K562 (cell line): Measurements from ENCODE around the gene AKR1A1. TPM values are rescaled to one million over a fixed set of nuclear protein-coding genes. Genes with fewer than 3 reads are reported as not detected.

ENCODE experiments used
- BCOR ChIP-seq: fragments of 450-650 bp; IDR thresholded peaks from 2 replicates; pipeline ENCODE4 v1.6.1; 2016
- CBFA2T2 ChIP-seq: fragments of 450-650 bp; conservative IDR thresholded peaks from 2 replicates; pipeline ENCODE4 v1.6.1; 2017; ENCODE audit warnings: mild to moderate bottlenecking
- CBX1 ChIP-seq: sonication (generic); IDR thresholded peaks from 2 replicates; pipeline ENCODE4 v1.6.1; 2016; ENCODE audit warnings: antibody characterized with exemption, low read depth, mild to moderate bottlenecking
- CBX2 ChIP-seq: fragments of 200-600 bp; sonication (generic); IDR thresholded peaks from one replicate; pipeline ENCODE4 v1.6.1; 2012; ENCODE audit warnings: mild to moderate bottlenecking, low read length, inconsistent platforms; ENCODE audit not compliant: insufficient read depth, poor library complexity, severe bottlenecking
- EHMT2 ChIP-seq: fragments of 450-650 bp; IDR thresholded peaks from 2 replicates; pipeline ENCODE4 v1.6.1; 2018; ENCODE audit warnings: antibody characterized with exemption
- FOXK2 ChIP-seq, 2 experiments: fragments of 450-650 bp; IDR thresholded peaks in 1 of 2; conservative IDR thresholded peaks in 1 of 2; 2 replicates each; pipeline ENCODE4 v1.6.1; 2016; ENCODE audit warnings: low read depth in 2 of 2, mild to moderate bottlenecking in 1 of 2
- FOXP1 ChIP-seq: sonication (generic); formaldehyde crosslinking; IDR thresholded peaks from 2 replicates; pipeline ENCODE4 v1.8.0; 2022; ENCODE audit warnings: mild to moderate bottlenecking, missing genetic modification reagents
- KLF16 ChIP-seq: IDR thresholded peaks from 2 replicates; pipeline ENCODE4 v1.6.1; 2016; ENCODE audit warnings: antibody characterized with exemption
- MED1 ChIP-seq: sonication (generic); formaldehyde crosslinking; IDR thresholded peaks from 2 replicates; pipeline ENCODE4 v1.8.1; 2023; ENCODE audit warnings: missing genetic modification reagents, borderline replicate concordance
- MEF2D ChIP-seq: conservative IDR thresholded peaks from 2 replicates; pipeline ENCODE4 v1.6.1; 2016; ENCODE audit warnings: low read depth, missing genetic modification characterization, missing compliant biosample characterization
- NRF1 ChIP-seq, 2 experiments: fragments of 450-650 bp; IDR thresholded peaks in 1 of 2; conservative IDR thresholded peaks in 1 of 2; 2 replicates each; pipeline ENCODE4 v1.6.1; 2014; ENCODE audit warnings: mild to moderate bottlenecking in 2 of 2
- POLR3G ChIP-seq: IDR thresholded peaks from 2 replicates; pipeline ENCODE4 v1.6.1; 2011; ENCODE audit not compliant: insufficient read length, insufficient replicate concordance; ENCODE audit errors: extremely low read depth
- RBM15 ChIP-seq: fragments of 200-400 bp; formaldehyde crosslinking; IDR thresholded peaks from 2 replicates; pipeline ENCODE4 v1.6.1; 2018; ENCODE audit warnings: mild to moderate bottlenecking, low read length, moderate library complexity; ENCODE audit not compliant: insufficient read depth
- SMC3 ChIP-seq: conservative IDR thresholded peaks from 2 replicates; pipeline ENCODE4 v1.6.1; 2011; ENCODE audit warnings: low read depth, low read length, improper control_type of control experiment; ENCODE audit not compliant: insufficient read depth
- ZNF274 ChIP-seq: IDR thresholded peaks from 2 replicates; pipeline ENCODE4 v1.6.1; 2011; ENCODE audit warnings: low read depth, mild to moderate bottlenecking, low read length, moderate library complexity, borderline replicate concordance
- ZNF445 ChIP-seq: fragments of 250-450 bp; sonication (Bioruptor Pico); IDR thresholded peaks from 2 replicates; pipeline ENCODE4 v1.4.0; 2020; ENCODE audit warnings: low read depth, mild to moderate bottlenecking, moderate library complexity
- ZNF584 ChIP-seq: fragments of 200-800 bp; sonication (Bioruptor generic); IDR thresholded peaks from 2 replicates; pipeline ENCODE4 v1.6.1; 2016; ENCODE audit warnings: low read depth, mild to moderate bottlenecking, missing genetic modification characterization, missing compliant biosample characterization
- ZNF589 ChIP-seq: fragments of 200-800 bp; sonication (Bioruptor generic); IDR thresholded peaks from 2 replicates; pipeline ENCODE4 v1.6.1; 2016; ENCODE audit warnings: low read depth, missing genetic modification characterization, missing compliant biosample characterization
- polyA plus RNA-seq, 8 experiments: library from polyadenylated mRNA; depleted of rRNA in 4 of 8; stranded (reverse) in 5 of 8; unstranded in 3 of 8; fragments of >200 nt; fragmentation: Nextera tagmentation in 2 of 8; fragmentation: Illumina TruSeq in 1 of 8; extraction: Ambion mirVana in 2 of 8; extraction: Trizol in 1 of 8; gene quantifications; 2 replicates each; pipeline versions ENCODE4 v1.2.1 to v1.2.3, GENCODE V29; 2011 to 2014; ENCODE audit warnings: inconsistent platforms in 1 of 8, missing spikeins in 1 of 8
- total RNA-seq, 7 experiments: library from RNA; depleted of rRNA in 6 of 7; stranded (reverse); fragments of >200 nt in 6 of 7; fragmentation: Illumina TruSeq in 2 of 7; extraction: Trizol in 2 of 7; gene quantifications; 2 replicates each; pipeline versions ENCODE4 v1.2.1 to v1.2.3, GENCODE V29; 2011 to 2021; ENCODE audit warnings: low replicate concordance in 1 of 7
- TF ChIP-seq, protein P1 (sequence below): sonication (generic); formaldehyde crosslinking; IDR thresholded peaks from 2 replicates; pipeline ENCODE4 v1.8.1; 2023; ENCODE audit warnings: mild to moderate bottlenecking, missing genetic modification reagents
- TF ChIP-seq, protein P2 (sequence below): fragments of 250-450 bp; sonication (Bioruptor Pico); IDR thresholded peaks from 2 replicates; pipeline ENCODE4 v1.5.0; 2021
- TF ChIP-seq, protein P3 (sequence below): fragments of 150-350 bp; conservative IDR thresholded peaks from 2 replicates; pipeline ENCODE4 v1.6.1; 2014; ENCODE audit warnings: low read length

Gene AKR1A1
- total and polyA plus RNA-seq, 9 of the 15 experiments (the other 6 are each of a cell fraction or from before 2014, with no cell fraction given), result 68.6 to 211 (median 132) TPM

DNA sequence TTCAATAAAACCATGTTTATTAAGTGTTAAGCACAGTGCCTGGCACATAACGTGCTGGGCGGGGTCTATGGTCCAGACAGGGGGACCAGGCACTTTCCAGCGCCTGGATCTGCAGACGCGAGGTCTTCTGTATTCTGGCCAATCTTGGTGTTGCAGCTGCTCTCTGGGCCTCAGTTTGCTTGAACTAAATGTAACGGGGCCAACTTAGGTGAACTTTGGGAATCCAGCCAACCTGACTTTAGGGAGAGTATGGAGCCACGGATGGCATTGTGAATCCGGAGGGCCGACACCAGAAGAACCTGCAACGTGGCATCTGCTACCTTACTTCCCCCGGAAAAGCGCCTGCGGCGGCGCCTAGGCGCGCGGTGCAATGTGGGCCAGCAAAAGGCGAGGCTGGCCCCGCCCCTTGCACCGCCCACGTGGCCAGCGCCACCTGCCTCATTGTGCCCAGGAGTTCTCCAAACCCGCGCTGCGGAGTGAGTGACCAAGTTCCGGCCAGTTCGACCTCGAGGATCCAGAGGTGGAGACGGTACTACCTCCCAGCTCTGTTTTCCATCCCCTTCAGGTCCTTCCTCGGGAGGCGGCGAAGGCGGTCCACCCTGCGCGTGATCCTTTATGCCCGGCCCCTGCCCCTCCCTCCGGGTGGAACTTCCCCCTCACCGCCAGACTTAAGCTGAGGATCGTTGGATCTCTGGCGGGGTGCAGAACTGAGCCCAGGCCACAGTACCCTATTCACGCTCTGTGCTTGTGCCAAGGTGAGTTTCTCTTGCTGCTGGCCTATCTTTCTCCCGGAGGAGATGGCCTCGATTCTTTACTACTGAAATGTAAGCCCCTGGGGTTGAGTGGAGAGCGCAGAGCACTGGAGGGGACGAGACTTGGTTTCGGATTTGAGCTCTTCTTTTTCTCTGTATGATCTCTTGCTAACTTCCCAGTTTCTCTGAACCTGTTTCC is at the start of gene AKR1A1 (continued):
- TF ChIP-seq ZNF589 (CRISPR knock-in tag), result peak; percentile 90; the same call in 1 of the 2 replicates
- no peak for TF ChIP-seq ZNF584 (CRISPR knock-in tag)
- TF ChIP-seq, protein P1, sequence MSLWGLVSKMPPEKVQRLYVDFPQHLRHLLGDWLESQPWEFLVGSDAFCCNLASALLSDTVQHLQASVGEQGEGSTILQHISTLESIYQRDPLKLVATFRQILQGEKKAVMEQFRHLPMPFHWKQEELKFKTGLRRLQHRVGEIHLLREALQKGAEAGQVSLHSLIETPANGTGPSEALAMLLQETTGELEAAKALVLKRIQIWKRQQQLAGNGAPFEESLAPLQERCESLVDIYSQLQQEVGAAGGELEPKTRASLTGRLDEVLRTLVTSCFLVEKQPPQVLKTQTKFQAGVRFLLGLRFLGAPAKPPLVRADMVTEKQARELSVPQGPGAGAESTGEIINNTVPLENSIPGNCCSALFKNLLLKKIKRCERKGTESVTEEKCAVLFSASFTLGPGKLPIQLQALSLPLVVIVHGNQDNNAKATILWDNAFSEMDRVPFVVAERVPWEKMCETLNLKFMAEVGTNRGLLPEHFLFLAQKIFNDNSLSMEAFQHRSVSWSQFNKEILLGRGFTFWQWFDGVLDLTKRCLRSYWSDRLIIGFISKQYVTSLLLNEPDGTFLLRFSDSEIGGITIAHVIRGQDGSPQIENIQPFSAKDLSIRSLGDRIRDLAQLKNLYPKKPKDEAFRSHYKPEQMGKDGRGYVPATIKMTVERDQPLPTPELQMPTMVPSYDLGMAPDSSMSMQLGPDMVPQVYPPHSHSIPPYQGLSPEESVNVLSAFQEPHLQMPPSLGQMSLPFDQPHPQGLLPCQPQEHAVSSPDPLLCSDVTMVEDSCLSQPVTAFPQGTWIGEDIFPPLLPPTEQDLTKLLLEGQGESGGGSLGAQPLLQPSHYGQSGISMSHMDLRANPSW (CRISPR knock-in tag), result no peak
- TF ChIP-seq ZNF274, result no peak
- TF ChIP-seq NRF1 (conservative IDR thresholded peaks at IDR 0.05 in 1 of 2, IDR thresholded peaks at IDR 0.05 in 1 of 2), result peak; percentile 86 to 88
- peak; percentile 83 for TF ChIP-seq MEF2D
- no peak for TF ChIP-seq SMC3
- TF ChIP-seq RBM15, result no peak
- TF ChIP-seq CBX1, result peak; percentile 68; the same call in 1 of the 2 replicates
- 0 out of 2 replicates have a peak, but pooled peaks have one; percentile 25 for TF ChIP-seq BCOR
- TF ChIP-seq, protein P2, sequence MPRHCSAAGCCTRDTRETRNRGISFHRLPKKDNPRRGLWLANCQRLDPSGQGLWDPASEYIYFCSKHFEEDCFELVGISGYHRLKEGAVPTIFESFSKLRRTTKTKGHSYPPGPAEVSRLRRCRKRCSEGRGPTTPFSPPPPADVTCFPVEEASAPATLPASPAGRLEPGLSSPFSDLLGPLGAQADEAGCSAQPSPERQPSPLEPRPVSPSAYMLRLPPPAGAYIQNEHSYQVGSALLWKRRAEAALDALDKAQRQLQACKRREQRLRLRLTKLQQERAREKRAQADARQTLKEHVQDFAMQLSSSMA, result peak; percentile 52; the same call in 1 of the 2 replicates
- TF ChIP-seq CBX2, result no peak
- TF ChIP-seq EHMT2, result 0 out of 2 replicates have a peak, but pooled peaks have one; percentile 13
- peak; percentile 88; the same call in 1 of the 2 replicates for TF ChIP-seq FOXP1
- no peak for TF ChIP-seq ZNF445
- no peak for TF ChIP-seq POLR3G
- TF ChIP-seq, protein P3, sequence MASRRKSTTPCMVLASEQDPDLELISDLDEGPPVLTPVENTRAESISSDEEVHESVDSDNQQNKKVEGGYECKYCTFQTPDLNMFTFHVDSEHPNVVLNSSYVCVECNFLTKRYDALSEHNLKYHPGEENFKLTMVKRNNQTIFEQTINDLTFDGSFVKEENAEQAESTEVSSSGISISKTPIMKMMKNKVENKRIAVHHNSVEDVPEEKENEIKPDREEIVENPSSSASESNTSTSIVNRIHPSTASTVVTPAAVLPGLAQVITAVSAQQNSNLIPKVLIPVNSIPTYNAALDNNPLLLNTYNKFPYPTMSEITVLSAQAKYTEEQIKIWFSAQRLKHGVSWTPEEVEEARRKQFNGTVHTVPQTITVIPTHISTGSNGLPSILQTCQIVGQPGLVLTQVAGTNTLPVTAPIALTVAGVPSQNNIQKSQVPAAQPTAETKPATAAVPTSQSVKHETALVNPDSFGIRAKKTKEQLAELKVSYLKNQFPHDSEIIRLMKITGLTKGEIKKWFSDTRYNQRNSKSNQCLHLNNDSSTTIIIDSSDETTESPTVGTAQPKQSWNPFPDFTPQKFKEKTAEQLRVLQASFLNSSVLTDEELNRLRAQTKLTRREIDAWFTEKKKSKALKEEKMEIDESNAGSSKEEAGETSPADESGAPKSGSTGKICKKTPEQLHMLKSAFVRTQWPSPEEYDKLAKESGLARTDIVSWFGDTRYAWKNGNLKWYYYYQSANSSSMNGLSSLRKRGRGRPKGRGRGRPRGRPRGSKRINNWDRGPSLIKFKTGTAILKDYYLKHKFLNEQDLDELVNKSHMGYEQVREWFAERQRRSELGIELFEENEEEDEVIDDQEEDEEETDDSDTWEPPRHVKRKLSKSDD, result no peak
- peak; percentile 63 to 95; a peak in 3 of 4 replicates for TF ChIP-seq FOXK2 (conservative IDR thresholded peaks at IDR 0.05 in 1 of 2, IDR thresholded peaks at IDR 0.05 in 1 of 2; ENCODE audit: low read depth in 2 of 2)
- no peak for TF ChIP-seq MED1 (CRISPR knock-in tag)
- TF ChIP-seq KLF16, result no peak
- peak; percentile 64 for TF ChIP-seq CBFA2T2
